CD4-positive, alpha-beta T cell treated with Interleukin-4 for 1 hour (primary cell): ENCODE data around the gene ALG5.

Experiments
- DNase-seq, 2 donors: peaks; one replicate each; pipeline ENCODE4 v3.0.0-alpha.2; 2020 to 2022

Gene ALG5

DNA sequence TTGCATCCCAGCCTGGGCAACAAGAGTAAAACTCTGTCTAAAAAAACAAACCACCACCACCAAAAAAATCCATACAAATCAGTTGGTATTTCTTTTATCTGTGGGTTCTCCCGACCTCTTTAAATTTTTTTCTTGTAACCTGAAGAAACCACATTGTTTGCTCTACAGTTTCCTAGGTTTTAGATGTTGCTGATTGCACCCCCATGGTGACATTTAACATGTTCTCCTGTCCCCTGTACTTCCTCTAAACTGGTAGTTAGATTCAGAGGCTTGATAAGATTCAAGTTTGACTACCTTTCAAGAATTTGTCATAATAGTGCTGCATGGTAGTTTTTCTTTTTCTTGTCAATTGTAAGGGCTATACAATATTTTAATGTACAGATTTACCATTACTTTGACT lies 24.0 kb downstream of the ALG5 start:
- no peak for DNase-seq

DNA sequence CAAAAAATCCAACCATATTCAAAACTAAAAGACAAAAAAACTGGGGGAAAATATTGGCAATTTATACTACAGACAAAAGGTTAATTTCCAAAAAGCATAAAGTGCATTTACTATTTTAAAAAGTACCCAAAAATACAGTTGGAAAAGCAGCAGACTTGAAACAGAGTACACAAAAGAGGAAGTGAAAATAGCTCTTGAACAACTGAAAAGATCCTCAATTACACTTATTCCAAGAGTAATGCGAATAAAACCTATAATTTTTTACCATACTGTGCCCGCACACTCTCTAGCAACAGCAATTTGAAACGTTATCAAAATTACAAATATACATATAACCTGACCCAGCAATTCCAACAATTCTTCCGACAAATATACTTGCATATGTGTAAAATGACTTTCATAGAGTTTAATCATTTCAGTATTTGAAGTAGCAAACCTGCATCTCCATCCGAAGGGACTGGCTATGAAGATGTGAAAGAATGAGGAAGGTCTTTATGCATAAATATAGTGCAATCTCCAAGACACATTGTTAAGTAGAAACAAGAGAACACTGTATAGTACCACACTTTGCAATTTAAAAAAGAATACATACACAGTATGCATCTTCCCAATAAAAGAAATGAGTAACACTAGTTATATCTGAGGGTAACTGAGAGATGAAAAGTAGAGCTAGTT lies 25.4 kb downstream of the ALG5 start:
- DNase-seq, result no peak

DNA sequence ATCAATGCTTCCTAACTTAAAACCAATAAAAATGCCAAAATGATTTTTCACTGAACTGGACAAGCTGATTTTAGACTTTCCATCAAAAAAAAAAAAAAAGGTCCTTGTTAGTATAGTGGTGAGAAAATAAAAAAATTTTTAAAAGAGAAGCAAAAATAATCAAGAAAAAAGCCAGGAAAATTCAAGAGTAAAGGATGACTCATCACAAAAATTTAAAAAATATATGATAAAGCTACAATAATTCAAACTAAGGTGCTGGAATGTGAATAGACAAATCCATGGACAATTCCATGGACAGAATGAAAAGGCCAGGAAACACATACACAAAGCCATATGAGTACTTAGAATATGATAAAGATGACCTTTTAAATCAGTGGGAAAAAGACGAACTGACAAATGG lies 26.1 kb downstream of the ALG5 start:
- no peak for DNase-seq

GRCh38 chr13:36966404-36966803 lies 32.7 kb downstream of the ALG5 start:
- no peak for DNase-seq

- no peak for DNase-seq
Observed at GRCh38 chr13:36965767-36966166, 33.4 kb downstream of the ALG5 start.

DNA sequence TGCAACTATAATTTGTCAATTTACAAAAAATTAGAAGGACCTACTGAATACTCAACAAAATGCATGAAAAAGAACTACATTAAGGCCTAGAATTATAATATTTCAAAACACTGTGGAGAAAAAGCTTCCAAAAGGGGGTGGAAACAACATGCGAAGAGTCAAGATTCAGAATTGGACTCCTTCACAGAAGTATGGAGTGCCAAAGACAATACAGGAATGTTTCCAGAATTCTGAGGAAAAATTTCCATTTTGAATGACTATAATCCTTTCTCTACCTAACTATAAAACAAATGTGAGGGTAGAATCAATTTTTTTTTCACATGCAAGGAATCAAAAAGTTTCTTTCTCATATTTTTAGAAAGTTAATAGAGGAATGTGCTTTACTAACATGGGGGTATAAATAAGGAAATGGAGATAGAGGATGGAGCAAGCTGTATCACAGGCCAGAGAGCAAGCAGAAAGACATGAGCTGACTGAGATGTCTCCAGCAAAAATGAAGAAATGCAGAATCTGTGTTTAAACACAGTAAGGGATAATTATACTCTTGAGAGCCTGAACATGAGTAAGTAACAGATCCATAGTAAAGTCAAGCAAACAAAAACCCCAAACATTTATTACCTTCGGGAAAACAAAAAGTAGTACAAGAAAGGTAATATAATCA lies 39.6 kb downstream of the ALG5 start:
- no peak for DNase-seq

DNA sequence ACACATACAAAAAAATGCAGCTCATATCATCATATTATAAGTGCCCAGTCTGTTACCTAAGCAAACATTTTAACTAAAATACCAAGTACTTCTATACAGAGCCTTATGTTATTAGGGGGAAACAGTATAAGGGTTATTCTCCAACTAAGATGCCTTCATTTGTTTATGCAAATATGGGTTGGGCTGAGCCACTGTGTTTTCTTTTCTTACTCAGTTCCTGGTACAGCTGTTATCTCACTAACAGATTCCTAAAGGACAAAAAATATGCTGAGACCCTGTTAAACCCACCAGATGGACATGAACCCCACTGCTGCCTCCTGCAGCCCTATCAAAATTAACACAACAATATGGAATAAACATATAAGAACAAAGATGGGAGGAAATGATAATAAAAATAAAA lies 44.6 kb downstream of the ALG5 start:
- DNase-seq, result no peak

DNA sequence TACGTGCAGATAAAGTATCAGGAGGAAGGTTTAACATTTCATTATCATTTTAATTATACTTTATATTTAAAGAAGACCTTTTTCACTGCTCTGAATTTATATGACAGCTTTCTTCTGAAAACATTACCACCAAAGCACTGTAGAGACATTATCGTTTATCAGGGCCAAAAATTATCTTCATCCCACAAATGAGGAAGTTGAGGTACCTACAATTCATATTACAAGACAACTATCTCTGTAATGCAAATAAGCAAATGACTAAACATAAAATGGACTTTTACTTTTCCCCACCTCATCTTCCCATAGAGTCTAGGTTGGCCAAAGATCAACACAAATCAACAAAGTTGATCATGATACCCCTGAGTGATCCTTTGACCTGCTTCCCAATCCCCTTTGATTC lies 48.2 kb downstream of the ALG5 start:
- no peak for DNase-seq

- no peak for DNase-seq
Observed at GRCh38 chr13:36950330-36950729, 48.8 kb downstream of the ALG5 start.

DNA sequence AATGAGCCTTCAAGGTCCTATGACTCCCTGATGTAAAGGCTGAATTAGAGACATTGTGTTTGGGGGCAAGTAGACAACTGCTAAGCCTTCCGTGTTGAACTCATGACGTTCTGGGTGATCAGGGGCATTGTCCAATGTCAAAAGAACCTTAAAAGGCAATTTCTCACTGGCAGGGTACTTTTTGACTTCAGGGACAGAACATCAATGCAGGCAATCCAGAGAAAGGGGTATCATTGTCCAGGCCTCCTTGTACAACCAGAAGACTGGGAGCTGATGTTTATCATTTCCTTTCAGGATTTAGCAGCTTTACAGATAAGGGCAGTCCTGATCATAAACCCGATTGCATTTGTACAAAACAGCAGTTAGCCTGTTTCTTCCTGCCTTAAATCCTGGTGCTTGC lies 54.1 kb downstream of the ALG5 start:
- DNase-seq, result no peak

- DNase-seq, result no peak
Observed at GRCh38 chr13:36925603-36926002, 73.5 kb downstream of the ALG5 start.

- no peak for DNase-seq
Observed at GRCh38 chr13:36924001-36924400, 75.1 kb downstream of the ALG5 start.

DNA sequence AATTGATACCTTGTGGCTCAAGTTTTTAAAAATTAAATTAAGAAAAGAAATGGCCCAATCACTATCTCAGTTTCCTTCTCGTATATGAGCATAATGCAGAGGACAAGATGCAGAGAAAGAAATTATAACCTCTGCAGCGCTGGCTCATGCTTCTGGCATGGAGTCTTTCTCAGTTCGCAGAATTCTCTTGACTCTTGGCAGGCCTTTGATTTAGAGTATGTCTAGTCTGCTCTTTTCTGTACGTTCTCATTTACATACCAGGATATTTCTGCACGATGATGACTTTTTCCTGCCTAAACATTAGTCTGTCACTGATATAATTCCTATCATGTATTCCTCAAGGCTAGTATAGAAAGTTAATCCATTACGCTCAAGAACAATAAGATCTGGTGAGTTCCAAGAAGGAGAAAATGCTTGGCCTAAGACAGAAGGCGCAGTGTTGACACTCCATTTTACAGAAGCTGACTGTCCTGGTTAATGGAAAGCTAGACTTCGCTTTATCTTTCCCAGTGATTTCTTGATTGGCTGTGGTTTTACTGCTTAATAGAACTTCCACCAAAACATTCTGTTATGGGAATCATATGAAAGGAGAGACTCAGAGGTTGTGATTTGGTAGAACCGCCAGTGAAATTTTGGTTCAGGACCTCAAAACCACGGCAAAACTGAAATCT lies 77.4 kb downstream of the ALG5 start:
- DNase-seq, result no peak

- DNase-seq, result no peak
Observed at GRCh38 chr13:36920616-36921185, 78.4 kb downstream of the ALG5 start.

GRCh38 chr13:36919833-36920615 lies 79.1 kb downstream of the ALG5 start, which contains the start of gene SMAD9:
Gene SMAD9 (minus strand): TSS chr13:36920238. CDS start chr13:36879689, 40,549 bp downstream.
- no peak for DNase-seq

DNA sequence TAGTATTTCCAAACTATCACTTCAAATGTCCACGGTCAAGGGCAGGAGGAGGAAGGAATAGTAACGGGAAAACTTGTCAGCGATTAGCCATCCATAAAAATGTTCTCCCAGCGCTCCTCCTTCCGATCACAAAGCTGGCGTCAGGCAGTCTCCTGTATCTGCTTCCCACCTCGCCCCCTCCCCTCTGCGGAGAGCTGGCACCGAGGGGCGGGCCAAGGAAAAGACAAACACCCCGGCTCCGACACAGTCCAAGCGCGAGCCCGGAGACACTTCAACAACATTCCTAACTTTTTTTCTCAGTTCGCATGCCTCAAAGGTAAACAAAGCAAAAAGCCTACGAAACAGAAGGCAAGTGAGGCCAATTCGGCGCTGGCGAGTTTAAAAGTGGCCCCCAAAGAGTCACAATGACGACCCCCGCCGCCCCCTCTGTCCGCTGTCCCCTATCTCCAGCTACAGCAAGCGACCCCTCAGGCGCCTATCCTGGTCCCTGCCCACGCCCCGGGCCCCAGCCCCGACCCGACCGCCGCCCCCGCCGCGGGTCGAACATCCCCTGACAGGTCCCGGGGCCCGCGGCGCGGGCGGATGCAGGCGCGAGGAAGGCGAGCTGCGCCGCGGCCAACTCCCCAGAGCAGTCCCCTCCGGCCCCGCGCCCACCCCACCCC lies 79.8 kb downstream of the ALG5 start:
- no peak for DNase-seq

DNA sequence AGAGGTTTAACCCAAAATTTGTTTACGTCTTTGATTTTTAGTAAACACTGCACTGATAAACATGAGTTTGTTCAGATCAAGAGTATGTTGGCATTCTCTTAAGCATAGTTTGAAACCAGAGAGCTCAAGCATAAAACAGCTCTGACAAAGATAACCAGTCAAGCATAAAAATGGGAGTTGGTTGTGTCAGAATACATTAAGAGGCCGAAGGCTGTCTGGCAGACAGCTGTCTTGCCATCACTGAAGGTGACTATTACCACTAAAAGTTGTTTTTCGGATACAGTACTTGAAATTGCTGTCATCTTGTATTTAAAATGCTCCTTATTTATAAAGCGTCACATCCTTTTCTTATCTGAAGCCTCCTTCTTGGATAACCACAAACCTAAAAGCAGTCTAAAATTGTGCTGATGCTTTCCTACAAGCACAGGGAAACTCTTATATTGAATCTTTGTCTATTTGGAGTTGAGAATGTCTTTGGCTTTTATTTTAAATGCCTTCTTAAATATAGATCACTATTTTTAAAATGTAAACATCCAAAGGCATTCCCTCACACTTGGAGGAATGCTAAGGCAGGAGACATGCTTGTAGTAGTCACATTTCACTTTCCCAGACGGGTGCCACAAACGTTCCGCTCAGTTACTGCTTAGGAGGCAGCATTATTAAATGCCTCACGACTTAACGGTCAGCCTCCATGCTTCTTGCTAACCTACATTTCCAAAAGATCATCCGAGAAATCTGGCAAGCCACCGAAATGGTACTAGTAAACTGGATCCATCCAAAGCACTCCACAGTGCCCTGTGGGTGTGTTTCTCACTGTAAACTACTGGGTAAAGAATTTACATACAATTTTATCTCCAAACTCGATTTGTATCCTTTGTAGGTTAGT lies 80.7 kb downstream of the ALG5 start:
- DNase-seq, result no peak

DNA sequence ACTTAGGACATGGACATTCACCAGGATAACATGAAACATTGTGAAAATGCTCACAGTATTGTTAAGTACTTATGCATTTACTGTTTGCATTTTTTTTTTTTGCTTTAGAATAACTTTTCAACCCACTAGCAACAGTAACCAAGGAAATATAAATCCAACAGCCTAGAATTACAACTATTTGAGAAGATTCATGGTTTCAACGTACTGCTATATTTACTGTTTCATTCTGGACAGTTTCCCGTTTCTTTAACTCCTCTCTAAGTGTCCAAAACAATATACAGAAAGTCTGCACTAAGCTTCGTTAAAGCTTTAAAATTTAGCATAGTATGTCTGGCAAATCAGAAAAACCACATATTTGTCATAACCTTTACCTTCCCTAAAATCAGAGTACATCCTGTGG lies 81.8 kb downstream of the ALG5 start:
- DNase-seq, result no peak

GRCh38 chr13:36915896-36916640 lies 83.1 kb downstream of the ALG5 start:
- no peak for DNase-seq

DNA sequence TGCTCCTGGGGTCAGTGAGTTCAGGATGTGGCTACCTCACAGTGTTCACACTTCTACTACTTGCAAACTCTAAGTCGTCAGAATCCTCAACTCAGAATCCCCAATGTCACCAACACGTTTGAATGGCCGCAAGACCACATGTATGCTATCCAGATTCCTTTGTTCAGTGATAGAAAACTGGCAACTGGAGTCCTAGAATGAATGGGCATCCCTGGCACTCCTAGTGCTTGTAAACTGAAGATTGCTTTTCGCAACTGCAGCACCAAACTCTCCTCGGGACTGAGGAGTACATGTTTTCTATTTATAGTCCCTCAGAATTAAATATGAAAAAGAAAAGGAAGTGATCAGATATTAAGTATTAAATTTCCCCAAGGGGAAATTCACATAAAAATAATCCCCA lies 84.0 kb downstream of the ALG5 start:
- no peak for DNase-seq

GRCh38 chr13:36914648-36915047 lies 84.5 kb downstream of the ALG5 start:
- DNase-seq, result no peak
